ENCODE measurements around the gene ZNF839.

ZNF839 gene

GRCh38 chr14:102352213-102352612 is 32.7 kb downstream of the ZNF839 start:
- H3K36me3 ChIP-seq (ENCODE audit: control insufficient read depth, insufficient read depth, low read length) = peaks cover 63% of the 10 kb centered on the region
- H3K27me3 ChIP-seq (replicated peaks; ENCODE audit: control insufficient read depth, insufficient read depth, low read length, poor library complexity, severe bottlenecking) = no peaks in the 10 kb centered on the region
- no peaks in the 10 kb centered on the region for H3K9me3 ChIP-seq (ENCODE audit: control insufficient read depth, low read length)
- no peak overlapping the region for H3K27ac ChIP-seq (ENCODE audit: insufficient read depth, low read length, poor library complexity, severe bottlenecking)
- H3K4me3 ChIP-seq (ENCODE audit: insufficient read depth, low read depth, low read length, poor library complexity, severe bottlenecking) = no peak overlapping the region
- no peaks in the 10 kb centered on the region for H3K4me1 ChIP-seq (ENCODE audit: control insufficient read depth, insufficient read depth, low read length, poor library complexity, severe bottlenecking)
- no peak for DNase-seq

GRCh38 chr14:102353126-102353619 is 33.6 kb downstream of the ZNF839 start:
- Histone ChIP-seq H3K36me3 (ENCODE audit: control insufficient read depth, insufficient read depth, low read length) (peaks cover 63% of the 10 kb centered on the region), H3K27me3 (replicated peaks; ENCODE audit: control insufficient read depth, insufficient read depth, low read length, poor library complexity, severe bottlenecking) (no peaks in the 10 kb centered on the region), H3K27ac (ENCODE audit: insufficient read depth, low read length, poor library complexity, severe bottlenecking) (no peak overlapping the region), H3K4me1 (ENCODE audit: control insufficient read depth, insufficient read depth, low read length, poor library complexity, severe bottlenecking) (no peaks in the 10 kb centered on the region), H3K9me3 (ENCODE audit: control insufficient read depth, low read length) (no peaks in the 10 kb centered on the region), H3K4me3 (ENCODE audit: insufficient read depth, low read depth, low read length, poor library complexity, severe bottlenecking) (no peak overlapping the region)
- no peak for DNase-seq

- Histone ChIP-seq H3K27me3 (replicated peaks; ENCODE audit: control insufficient read depth, insufficient read depth, low read length, poor library complexity, severe bottlenecking) (no peaks in the 10 kb centered on the region), H3K27ac (ENCODE audit: insufficient read depth, low read length, poor library complexity, severe bottlenecking) (no peak overlapping the region), H3K36me3 (ENCODE audit: control insufficient read depth, insufficient read depth, low read length) (peaks cover 44% of the 10 kb centered on the region), H3K9me3 (ENCODE audit: control insufficient read depth, low read length) (no peaks in the 10 kb centered on the region), H3K4me3 (ENCODE audit: insufficient read depth, low read depth, low read length, poor library complexity, severe bottlenecking) (no peak overlapping the region), H3K4me1 (ENCODE audit: control insufficient read depth, insufficient read depth, low read length, poor library complexity, severe bottlenecking) (no peaks in the 10 kb centered on the region)
- no peak for DNase-seq
Observed at GRCh38 chr14:102356280-102356679, 36.7 kb downstream of the ZNF839 start.

GRCh38 chr14:102359341-102359740 is 39.8 kb downstream of the ZNF839 start:
- H3K36me3 ChIP-seq (ENCODE audit: control insufficient read depth, insufficient read depth, low read length) = peaks cover 30% of the 10 kb centered on the region
- no peak overlapping the region for H3K27ac ChIP-seq (ENCODE audit: insufficient read depth, low read length, poor library complexity, severe bottlenecking)
- DNase-seq = no peak
- peaks cover 14% of the 10 kb centered on the region for H3K4me1 ChIP-seq (ENCODE audit: control insufficient read depth, insufficient read depth, low read length, poor library complexity, severe bottlenecking)
- H3K27me3 ChIP-seq (replicated peaks; ENCODE audit: control insufficient read depth, insufficient read depth, low read length, poor library complexity, severe bottlenecking) = no peaks in the 10 kb centered on the region
- no peak overlapping the region for H3K4me3 ChIP-seq (ENCODE audit: insufficient read depth, low read depth, low read length, poor library complexity, severe bottlenecking)
- no peaks in the 10 kb centered on the region for H3K9me3 ChIP-seq (ENCODE audit: control insufficient read depth, low read length)

GRCh38 chr14:102360388-102360787 is 40.8 kb downstream of the ZNF839 start:
- no peaks in the 10 kb centered on the region for H3K9me3 ChIP-seq (ENCODE audit: control insufficient read depth, low read length)
- H3K4me3 ChIP-seq (ENCODE audit: insufficient read depth, low read depth, low read length, poor library complexity, severe bottlenecking) = no peak overlapping the region
- H3K27me3 ChIP-seq (replicated peaks; ENCODE audit: control insufficient read depth, insufficient read depth, low read length, poor library complexity, severe bottlenecking) = no peaks in the 10 kb centered on the region
- H3K27ac ChIP-seq (ENCODE audit: insufficient read depth, low read length, poor library complexity, severe bottlenecking) = no peak overlapping the region
- H3K36me3 ChIP-seq (ENCODE audit: control insufficient read depth, insufficient read depth, low read length) = peaks cover 23% of the 10 kb centered on the region
- DNase-seq = no peak
- peaks cover 14% of the 10 kb centered on the region for H3K4me1 ChIP-seq (ENCODE audit: control insufficient read depth, insufficient read depth, low read length, poor library complexity, severe bottlenecking)

GRCh38 chr14:102362084-102362483 is 42.5 kb downstream of the ZNF839 start:
- no peaks in the 10 kb centered on the region for H3K9me3 ChIP-seq (ENCODE audit: control insufficient read depth, low read length)
- H3K27me3 ChIP-seq (replicated peaks; ENCODE audit: control insufficient read depth, insufficient read depth, low read length, poor library complexity, severe bottlenecking) = no peaks in the 10 kb centered on the region
- peak in 1 of 3 donors; percentile 3 for DNase-seq
- peaks cover 14% of the 10 kb centered on the region for H3K4me1 ChIP-seq (ENCODE audit: control insufficient read depth, insufficient read depth, low read length, poor library complexity, severe bottlenecking)
- peaks cover 10% of the 10 kb centered on the region for H3K36me3 ChIP-seq (ENCODE audit: control insufficient read depth, insufficient read depth, low read length)
- peak overlapping the region; percentile 86 for H3K4me3 ChIP-seq (ENCODE audit: insufficient read depth, low read depth, low read length, poor library complexity, severe bottlenecking)
- H3K27ac ChIP-seq (ENCODE audit: insufficient read depth, low read length, poor library complexity, severe bottlenecking) = peak overlapping the region; percentile 89

GRCh38 chr14:102362545-102363181 is 43.1 kb downstream of the ZNF839 start, which contains the start of the genes CINP and TECPR2:
Gene CINP, minus strand, starts transcription at chr14:102362890. Its CDS starts 39 bp downstream, at chr14:102362851.
Gene TECPR2, plus strand, starts transcription at chr14:102362941. Its CDS starts 13,781 bp downstream, at chr14:102376722.
- Histone ChIP-seq H3K27me3 (replicated peaks; ENCODE audit: control insufficient read depth, insufficient read depth, low read length, poor library complexity, severe bottlenecking) (no peaks in the 10 kb centered on the region), H3K4me3 (ENCODE audit: insufficient read depth, low read depth, low read length, poor library complexity, severe bottlenecking) (peak within 1 kb of the TSS; percentile 86), H3K4me1 (ENCODE audit: control insufficient read depth, insufficient read depth, low read length, poor library complexity, severe bottlenecking) (peaks cover 14% of the 10 kb centered on the region), H3K36me3 (ENCODE audit: control insufficient read depth, insufficient read depth, low read length) (peaks cover 8% of the 10 kb centered on the region), H3K27ac (ENCODE audit: insufficient read depth, low read length, poor library complexity, severe bottlenecking) (peak within 1 kb of the TSS; percentile 89), H3K9me3 (ENCODE audit: control insufficient read depth, low read length) (no peaks in the 10 kb centered on the region)
- DNase-seq = peak; percentile 91 to 94 (median 93)

GRCh38 chr14:102363182-102363943 is 43.8 kb downstream of the ZNF839 start:
- peak in 1 of 3 donors; percentile 2 for DNase-seq
- H3K27ac ChIP-seq (ENCODE audit: insufficient read depth, low read length, poor library complexity, severe bottlenecking) = peak overlapping the region; percentile 89
- H3K27me3 ChIP-seq (replicated peaks; ENCODE audit: control insufficient read depth, insufficient read depth, low read length, poor library complexity, severe bottlenecking) = no peaks in the 10 kb centered on the region
- H3K4me3 ChIP-seq (ENCODE audit: insufficient read depth, low read depth, low read length, poor library complexity, severe bottlenecking) = peak overlapping the region; percentile 86
- peaks cover under 1% of the 10 kb centered on the region for H3K36me3 ChIP-seq (ENCODE audit: control insufficient read depth, insufficient read depth, low read length)
- H3K9me3 ChIP-seq (ENCODE audit: control insufficient read depth, low read length) = no peaks in the 10 kb centered on the region
- peaks cover 14% of the 10 kb centered on the region for H3K4me1 ChIP-seq (ENCODE audit: control insufficient read depth, insufficient read depth, low read length, poor library complexity, severe bottlenecking)

- no peaks in the 10 kb centered on the region for H3K9me3 ChIP-seq (ENCODE audit: control insufficient read depth, low read length)
- H3K4me1 ChIP-seq (ENCODE audit: control insufficient read depth, insufficient read depth, low read length, poor library complexity, severe bottlenecking) = no peaks in the 10 kb centered on the region
- no peaks in the 10 kb centered on the region for H3K27me3 ChIP-seq (replicated peaks; ENCODE audit: control insufficient read depth, insufficient read depth, low read length, poor library complexity, severe bottlenecking)
- H3K36me3 ChIP-seq (ENCODE audit: control insufficient read depth, insufficient read depth, low read length) = no peaks in the 10 kb centered on the region
- no peak overlapping the region for H3K4me3 ChIP-seq (ENCODE audit: insufficient read depth, low read depth, low read length, poor library complexity, severe bottlenecking)
- H3K27ac ChIP-seq (ENCODE audit: insufficient read depth, low read length, poor library complexity, severe bottlenecking) = no peak overlapping the region
- no peak for DNase-seq
Observed at GRCh38 chr14:102370305-102370809, 50.8 kb downstream of the ZNF839 start.

GRCh38 chr14:102371361-102371760 is 51.8 kb downstream of the ZNF839 start:
- no peaks in the 10 kb centered on the region for H3K27me3 ChIP-seq (replicated peaks; ENCODE audit: control insufficient read depth, insufficient read depth, low read length, poor library complexity, severe bottlenecking)
- H3K36me3 ChIP-seq (ENCODE audit: control insufficient read depth, insufficient read depth, low read length) = no peaks in the 10 kb centered on the region
- DNase-seq = no peak
- no peak overlapping the region for H3K27ac ChIP-seq (ENCODE audit: insufficient read depth, low read length, poor library complexity, severe bottlenecking)
- H3K4me3 ChIP-seq (ENCODE audit: insufficient read depth, low read depth, low read length, poor library complexity, severe bottlenecking) = no peak overlapping the region
- H3K4me1 ChIP-seq (ENCODE audit: control insufficient read depth, insufficient read depth, low read length, poor library complexity, severe bottlenecking) = no peaks in the 10 kb centered on the region
- no peaks in the 10 kb centered on the region for H3K9me3 ChIP-seq (ENCODE audit: control insufficient read depth, low read length)

All from effector memory CD4-positive, alpha-beta T cell (primary cell).